Lung microvascular endothelial cell (primary cell): ENCODE results near the gene SRSF9. TPM values are rescaled to one million over a fixed set of nuclear protein-coding genes. Genes with fewer than 3 reads are reported as not detected.
A peak's percentile ranks its signal among the peaks of the same experiment; 100 is the strongest.
"Not testable (repeated sequence)": the region's sequence is repeated elsewhere in the genome, so short reads cannot be mapped to it uniquely, and the experiment has no call there.

Experiments used
- DNase-seq, 2 donors: peaks; one replicate each; pipeline versions ENCODE4 v3.0.0 to v3.0.0-alpha.2; 2010; ENCODE audit warnings: low read depth in 2 of 2
- total RNA-seq: library from RNA; depleted of rRNA; stranded (reverse); fragments of >200 nt; gene quantifications from 2 replicates; pipeline ENCODE4 v1.2.1, GENCODE V29; 2014

SRSF9 gene
- total RNA-seq, 1 donor from 2014 or later, result 220 TPM

DNA sequence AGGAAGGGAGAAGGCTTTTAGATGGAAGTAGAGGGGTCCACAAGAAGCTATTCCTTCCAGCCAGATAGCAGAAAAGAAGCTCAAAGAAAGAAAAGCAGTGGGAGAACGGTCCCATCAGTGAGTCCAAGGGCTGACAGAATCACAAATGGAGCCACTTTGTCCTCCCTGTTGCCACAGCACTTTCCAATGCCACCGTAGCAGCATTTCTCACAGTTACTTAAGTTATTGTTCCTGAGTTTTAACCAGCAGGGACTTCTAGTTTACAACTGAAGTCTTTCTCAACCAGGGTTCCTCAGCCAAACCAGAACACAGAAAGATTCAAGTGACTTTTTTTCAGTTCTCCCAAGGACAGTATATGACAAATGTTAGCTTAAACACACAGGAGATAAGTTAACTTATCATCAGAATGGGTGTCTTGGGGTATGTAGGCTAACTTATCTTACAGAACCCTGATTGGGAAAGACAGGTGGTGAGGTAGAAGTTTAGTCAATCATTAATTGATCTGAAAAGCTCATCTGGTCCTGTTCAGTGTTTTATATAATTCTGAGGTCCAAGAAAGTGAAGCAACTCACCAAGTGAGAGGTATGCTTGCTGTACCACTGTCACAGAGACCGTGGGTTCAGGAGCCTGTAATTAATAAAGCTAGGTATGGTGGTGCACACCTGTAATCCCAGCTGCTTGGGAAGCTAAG is 16.3 kb downstream of the SRSF9 start:
- no peak for DNase-seq

DNA sequence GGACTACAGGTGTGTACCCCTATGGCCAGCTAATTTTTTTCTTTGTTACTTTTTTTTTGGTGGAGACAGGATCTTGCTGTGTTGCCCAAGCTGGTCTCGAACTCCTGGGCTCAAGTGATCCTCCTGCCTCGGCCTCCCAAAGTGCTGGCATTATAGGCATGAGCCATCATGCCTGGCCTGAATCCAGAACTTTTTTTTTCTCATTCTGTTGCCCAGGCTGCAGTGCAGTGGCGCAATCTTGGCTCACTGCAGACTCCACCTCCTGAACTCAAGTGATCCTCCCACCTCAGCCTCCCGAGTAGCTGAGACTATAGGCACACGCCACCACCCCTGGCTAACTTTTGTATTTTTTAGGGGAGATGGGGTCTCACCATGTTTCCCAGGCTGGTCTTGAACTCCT is 17.0 kb downstream of the SRSF9 start:
- DNase-seq, result not testable (repeated sequence)

GRCh38 chr12:120447992-120448391 is 21.6 kb downstream of the SRSF9 start:
- DNase-seq, result no peak

GRCh38 chr12:120446844-120447178 is 22.7 kb downstream of the SRSF9 start:
- DNase-seq, result not testable (repeated sequence)

GRCh38 chr12:120445911-120446843 is 23.4 kb downstream of the SRSF9 start, which contains the start of the genes GATC and TRIAP1:
GATC (plus strand) TSS chr12:120446444; CDS start chr12:120446481, 37 bp downstream.
TRIAP1 (minus strand) TSS chr12:120446384; CDS start chr12:120446372, 12 bp downstream.
- peak; percentile 89 to 91 for DNase-seq

DNA sequence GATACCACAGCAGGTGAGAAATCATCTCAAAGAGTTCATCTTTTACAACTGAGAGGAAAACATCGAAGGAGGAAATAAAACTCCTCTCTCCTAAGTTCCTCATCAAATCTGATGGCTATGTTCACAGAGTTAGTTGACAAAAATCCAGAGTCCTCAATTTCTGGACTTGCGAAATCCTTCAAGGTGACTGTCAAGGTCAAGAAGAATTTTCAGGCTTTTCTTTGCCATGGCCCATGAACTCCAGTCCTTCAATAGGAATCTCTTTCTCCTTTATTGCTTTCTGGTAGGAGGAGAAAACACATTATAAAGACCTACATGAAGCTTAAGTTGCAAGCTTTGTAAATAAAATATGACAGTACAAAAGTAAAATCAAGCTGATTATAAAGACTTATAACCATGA is 24.9 kb downstream of the SRSF9 start:
- DNase-seq, result no peak

DNA sequence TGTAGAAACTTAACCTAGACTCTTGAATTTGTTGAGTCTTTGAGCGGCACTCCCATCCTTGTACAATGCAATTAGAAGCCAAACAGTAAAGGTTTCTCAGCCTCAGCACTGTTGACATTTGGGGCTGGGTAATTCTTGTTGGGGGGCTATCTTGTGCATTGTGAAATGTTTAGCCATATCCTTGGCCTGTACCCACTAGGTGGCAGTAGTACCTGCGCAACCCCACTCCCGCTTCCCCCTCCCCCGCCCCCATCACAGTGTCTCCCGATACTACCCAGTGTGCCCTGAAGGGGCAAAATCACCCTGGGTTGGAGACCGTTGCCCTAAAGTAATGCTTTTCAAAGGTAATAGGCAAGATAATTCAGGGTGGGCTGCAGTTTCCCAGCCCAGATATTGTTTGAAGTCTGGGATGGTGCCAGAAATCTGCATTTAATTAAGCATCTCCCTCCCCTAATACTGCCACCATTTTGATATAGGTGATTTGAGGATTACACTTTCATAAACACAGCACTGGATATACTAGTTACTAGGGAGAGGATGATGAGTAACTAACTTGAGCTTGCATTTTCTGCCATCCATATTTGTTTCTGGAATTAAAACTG is 29.8 kb downstream of the SRSF9 start:
- DNase-seq, result peak; percentile 81 to 83

DNA sequence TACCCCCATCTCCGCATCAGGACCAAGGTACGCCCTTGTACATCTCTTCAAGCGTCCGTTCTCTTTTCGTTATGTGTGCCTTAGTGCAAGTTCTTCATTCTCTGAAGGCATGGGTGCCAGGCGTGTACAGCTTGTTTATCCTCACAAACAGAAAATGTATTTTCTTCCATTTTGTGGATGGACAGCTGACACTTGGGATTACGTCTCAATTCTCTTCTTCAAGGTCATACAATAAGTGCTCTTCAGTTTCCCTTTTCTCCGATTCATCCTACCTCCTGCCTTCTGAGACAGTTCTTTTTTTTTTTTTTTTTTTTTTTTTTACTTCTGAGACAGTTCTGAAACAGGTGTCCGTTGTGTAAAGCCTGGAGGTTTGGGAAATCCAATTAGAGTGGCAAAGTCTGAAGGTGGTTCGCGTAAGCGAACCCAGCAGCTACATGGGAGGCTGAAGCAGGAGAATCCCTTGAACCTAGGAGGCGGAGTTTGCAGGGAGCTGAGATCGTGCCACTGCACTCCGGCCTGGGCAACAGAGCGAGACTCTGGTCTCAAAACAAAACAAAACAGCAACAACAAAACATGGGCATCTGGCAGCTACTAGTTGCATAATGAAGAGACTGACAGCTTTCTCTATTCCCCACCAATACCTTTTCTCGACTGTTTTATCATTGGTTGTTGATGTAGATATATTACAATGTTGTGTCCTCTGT is 30.9 kb downstream of the SRSF9 start:
- DNase-seq, result peak in 1 of 2 donors; percentile 15

DNA sequence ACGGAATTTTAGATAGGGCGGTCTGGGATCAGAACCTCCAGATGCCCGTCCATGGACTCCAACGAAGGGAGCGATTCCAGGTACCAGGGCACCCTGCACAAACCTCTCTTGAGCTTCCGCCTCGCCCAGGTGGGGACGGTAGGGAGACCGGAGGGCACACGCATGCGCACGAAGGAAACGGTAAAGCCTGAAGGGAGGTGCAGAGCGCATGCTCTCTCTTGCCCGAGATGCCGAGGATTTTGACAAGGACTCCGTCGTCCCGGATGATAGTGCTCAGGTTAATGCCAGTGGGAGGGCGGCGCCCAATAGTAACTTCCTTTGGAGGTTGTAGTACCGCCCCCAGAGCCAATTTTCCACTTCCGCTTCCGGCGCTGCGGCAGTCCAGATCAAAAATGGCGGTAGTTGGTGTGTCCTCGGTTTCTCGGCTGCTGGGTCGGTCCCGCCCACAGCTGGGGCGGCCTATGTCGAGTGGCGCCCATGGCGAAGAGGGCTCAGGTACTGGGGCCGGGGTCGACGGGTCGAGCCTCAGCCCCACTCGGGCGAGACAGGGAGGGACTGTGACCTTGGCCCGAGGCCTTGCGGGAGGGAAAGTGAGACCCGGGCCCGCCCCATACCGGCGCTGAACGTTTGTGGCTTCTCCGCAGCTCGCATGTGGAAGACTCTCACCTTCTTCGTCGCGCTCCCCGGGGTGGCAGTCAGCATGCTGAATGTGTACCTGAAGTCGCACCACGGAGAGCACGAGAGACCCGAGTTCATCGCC is 31.6 kb downstream of the SRSF9 start, which contains the start of gene COX6A1:
Gene COX6A1, plus strand, starts transcription at position 379 of the 760 bp plus-strand sequence. Its CDS starts 14 bp downstream, at position 393.
- peak; percentile 92 to 96 for DNase-seq

DNA sequence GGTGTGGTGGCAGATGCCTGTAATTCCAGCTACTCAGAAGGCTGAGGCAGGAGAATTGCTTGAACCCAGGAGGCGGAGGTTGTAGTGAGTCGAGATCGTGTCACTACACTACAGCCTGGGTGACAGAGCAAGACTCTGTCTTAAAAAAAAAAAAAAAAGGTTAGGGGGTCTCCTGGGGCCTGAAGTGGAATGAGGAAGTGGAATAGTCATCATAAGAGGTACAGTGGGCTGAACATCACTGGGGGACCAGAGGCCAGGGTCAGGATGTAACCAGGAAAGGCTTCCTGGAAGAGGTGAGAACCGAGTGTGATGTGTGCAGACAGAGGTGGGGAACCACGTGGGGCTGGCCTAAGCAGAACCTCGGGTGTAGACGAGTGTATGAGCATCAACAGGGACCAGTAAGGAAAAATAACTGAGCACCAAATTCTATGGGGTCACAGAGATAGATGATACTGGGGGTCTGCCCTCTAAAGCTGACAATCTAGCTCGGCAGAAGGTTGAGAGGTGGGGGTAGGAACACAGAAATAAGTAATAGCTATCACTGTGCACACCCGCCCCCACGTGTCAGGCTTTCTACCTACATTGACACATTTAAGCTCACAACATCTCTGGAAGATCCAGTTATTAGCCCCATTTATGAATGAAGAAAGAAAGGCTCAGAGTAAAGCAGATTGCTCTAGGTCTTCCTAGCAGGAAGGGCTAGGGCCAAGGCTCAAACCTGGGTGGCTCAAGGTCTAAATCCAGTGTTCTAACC is 36.6 kb downstream of the SRSF9 start:
- no peak for DNase-seq

DNA sequence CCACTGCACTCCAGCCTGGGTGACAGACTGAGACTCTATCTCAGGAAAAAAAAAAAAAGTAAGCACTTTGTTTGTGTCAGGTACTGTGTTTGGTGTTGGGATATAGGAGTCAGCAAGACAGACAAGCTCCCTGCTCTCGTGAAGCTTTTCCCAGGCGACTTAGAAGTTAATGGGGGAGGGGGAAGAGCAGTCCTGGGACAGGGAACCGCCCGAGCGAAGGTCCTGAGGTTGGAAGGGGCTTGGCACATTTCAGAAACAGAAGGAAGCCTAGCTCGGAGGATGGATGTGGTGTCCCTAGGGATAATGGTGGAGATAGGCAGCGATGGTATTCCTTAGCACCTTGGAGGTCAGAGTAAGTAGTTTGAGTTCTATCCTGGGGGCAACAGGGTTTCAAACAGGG is 40.2 kb downstream of the SRSF9 start:
- DNase-seq, result no peak

DNA sequence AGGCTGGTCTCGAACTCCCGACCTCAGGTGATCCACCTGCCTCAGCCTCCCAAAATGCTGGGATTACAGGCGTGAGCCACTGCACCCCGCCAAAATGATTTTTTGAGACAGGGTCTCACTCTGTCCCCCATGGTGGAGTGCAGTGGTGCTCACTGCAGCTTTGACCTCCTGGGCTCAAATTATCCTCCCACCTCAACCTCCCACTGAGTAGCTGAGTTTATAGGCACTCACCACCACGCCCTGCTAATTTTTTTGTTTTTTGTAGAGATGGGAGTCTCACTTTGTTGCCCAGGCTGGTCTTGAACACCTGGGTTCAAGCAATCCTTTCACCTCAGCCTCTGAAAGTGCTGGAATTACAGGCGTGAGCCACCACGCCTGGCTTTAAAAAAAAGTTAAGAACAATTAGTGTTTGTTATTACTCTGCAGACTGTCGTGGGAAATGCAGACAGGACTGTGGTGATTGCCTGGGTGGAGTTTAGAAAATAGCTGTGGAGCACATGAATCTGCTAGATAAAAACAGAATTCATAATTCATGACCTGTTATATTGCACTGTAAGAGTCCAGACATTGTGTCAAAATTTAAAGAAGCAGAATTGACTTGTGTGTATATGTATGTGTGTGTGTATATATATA is 40.8 kb downstream of the SRSF9 start:
- no peak for DNase-seq

GRCh38 chr12:120425797-120426196 is 43.8 kb downstream of the SRSF9 start:
- DNase-seq, result no peak

GRCh38 chr12:120422892-120423456 is 46.6 kb downstream of the SRSF9 start:
- DNase-seq, result no peak

DNA sequence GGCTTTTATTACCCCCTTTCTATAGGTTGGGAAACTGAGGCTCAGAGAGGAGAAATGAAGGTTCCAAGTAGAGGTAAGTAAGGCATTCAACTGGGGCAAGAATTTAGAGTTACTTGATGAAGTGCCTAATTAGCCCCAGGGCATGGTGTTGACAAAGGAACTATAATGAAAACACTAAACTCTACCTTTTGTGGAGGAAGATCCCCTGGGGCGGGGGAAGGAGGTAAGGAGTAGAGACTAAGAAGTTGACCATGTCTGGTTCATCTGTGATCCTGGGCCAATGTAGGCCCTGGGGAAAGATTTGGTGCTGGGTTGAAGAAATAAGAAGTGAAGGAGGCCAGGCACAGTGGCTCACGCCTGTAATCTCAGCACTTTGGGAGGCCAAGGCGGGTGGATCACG is 47.8 kb downstream of the SRSF9 start:
- DNase-seq, result no peak

GRCh38 chr12:120417917-120418580 is 51.5 kb downstream of the SRSF9 start:
- no peak for DNase-seq

GRCh38 chr12:120416490-120417216 is 52.9 kb downstream of the SRSF9 start:
- no peak for DNase-seq
